Activated CD8-positive, alpha-beta memory T cell treated with anti-CD3 and anti-CD28 coated beads for 24 hours (primary cell): Measurements from ENCODE around the gene RFX8.

Experiments
- DNase-seq: peaks from one replicate; pipeline ENCODE4 v3.0.0-alpha.2; 2020

The RFX8 gene

DNA sequence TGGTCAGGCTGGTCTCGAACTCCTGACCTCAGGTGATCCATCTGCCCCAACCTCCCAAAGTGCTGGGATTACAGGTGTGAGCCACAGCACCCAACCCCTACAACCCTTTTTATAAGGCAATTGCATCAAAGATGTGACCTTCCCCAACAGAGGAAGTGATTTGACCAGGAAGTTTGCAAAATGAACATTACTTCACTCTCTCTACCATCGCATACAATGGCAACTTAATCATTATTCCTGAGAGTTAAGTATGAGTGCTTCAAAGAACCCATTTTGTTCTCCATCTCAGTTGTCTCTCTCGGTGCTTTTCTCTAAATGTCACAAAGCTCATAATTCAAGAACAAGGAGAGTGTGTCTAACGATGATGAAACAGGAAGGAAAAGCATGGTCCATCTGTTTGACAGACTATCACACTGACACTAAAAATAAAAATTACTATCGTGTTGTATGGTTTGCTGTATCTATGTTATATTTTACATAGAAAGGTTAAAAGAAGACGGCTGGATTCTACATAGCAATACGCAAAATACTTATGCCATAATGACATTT, 69.5 kb downstream of the RFX8 start:
- no peak for DNase-seq

DNA sequence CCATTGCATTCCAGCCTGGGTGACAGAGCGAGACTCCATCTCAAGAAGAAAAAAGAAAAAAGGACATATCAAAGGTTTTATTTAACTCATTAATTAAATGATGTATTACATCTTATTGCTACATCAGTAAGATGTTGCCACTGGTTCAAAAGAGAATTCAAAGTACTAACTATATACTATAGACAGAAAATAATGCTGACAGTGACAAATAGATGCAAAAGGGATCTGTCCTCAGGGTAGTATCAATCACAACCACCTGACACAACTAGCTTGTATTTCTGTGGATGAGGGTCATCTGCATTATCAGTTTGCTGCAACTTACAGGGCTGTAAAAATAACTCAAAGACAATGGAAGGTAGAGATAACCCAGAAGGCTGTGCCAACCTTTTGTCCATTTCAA, 71.2 kb downstream of the RFX8 start:
- no peak for DNase-seq

DNA sequence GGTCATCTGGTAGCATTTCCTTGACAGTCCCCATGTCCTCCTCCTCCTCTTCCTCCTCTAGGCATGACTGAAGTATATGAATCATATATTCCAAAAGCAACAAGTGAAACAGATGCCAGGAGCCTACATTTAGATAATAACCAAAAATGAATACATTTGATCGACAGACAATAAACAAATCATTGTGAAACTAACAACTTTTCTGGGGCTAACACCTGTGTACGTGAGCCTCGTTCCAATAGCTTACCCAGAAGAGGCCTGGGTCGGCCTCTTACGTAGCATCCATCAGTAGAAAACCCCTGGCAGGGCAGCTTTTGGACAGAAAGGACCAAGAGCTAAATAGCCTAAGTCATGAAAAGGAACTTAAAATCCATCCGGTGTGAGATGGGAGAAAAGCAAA, 72.3 kb downstream of the RFX8 start:
- no peak for DNase-seq

DNA sequence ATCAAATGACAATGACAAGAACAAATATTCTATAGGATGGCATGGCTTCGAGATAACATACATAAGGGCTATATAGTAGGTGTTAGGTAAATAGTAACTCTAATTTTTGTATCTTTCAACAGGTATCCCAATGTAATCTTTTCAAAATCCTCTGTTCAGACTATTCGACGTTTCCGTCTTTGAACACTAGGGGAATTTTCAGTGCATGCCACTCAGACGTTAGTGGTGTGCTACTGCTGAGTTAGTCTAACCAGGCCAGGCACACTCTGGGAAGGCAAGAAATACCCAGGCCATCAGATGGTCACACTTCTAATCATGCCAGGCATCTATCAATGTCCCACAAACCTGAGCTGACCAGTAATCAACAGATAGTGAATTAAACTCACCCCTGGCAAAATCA, 73.0 kb downstream of the RFX8 start:
- DNase-seq, result no peak

DNA sequence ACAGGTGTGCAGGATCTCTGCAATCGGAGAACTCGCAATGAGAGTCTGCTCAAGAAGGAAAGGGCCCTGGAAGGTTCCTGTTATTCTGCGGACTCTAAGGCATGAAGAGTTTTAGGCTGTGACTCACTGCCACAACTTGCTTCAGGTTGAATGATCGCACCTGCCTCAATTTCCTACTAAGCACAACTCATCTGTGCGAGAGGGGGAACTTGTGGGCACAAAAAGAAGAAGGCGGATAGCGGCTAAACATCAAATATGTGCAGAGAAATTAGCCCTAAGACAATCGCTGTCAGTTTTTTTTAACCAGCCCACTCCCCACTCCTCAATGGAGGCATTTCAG, 73.6 kb downstream of the RFX8 start:
- DNase-seq, result no peak

DNA sequence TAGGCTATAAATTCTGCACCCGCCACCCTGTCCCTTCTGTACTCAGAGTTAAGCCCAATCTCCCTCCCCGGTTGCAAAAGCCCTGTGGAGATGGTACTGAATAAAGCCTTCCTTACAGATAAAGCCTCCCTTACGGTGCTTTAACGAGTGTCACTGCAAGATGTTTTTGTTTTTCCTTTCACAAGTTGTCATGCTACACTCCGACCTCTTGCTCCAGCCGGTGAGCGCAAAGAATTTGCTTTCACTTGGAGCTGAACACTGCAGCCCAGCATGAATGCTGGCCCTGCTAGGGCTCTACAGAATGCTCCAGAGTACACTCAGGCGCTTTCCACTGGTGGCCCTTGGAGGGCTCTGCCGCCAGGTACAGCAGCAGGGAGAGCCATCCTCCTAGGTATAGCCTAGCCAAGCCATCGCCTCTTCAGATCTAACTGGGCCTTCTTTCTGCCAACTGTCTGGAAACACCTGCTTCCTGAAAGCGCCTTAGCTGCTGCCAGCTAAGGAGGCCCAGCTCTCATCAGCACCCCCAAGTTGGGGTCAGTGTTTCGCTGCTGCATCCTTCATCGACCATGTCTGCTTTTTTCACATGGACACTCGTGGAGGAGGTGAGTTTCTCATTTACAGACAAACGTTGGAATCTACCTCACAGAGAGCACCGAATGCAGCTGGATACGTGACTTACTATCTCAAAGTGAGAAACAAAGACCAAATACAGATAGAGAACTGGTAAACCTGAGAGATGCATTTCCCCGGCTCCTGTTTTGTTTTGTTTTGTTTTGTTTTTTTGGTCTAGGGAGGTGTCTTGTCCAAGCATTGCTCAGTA, 74.2 kb downstream of the RFX8 start:
- no peak for DNase-seq

DNA sequence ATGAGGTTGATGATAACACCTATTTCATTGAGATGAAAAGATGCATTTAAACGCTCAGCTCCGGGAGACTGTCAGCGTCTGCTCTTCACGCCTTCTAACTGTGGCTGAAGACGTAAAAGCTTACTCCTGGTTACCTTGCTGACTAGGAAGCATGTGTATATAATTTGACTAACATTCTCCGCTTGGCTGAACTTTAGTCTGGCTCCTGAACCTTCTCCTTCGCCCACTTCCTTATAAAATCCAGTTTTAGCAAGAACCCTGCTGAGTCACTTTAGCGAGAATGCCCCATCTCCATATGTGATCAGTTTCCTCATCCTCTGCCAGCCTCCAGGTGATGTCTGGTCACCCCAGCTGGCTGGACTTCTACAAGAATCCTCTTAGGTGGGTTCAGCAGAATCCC, 74.9 kb downstream of the RFX8 start:
- DNase-seq, result no peak

DNA sequence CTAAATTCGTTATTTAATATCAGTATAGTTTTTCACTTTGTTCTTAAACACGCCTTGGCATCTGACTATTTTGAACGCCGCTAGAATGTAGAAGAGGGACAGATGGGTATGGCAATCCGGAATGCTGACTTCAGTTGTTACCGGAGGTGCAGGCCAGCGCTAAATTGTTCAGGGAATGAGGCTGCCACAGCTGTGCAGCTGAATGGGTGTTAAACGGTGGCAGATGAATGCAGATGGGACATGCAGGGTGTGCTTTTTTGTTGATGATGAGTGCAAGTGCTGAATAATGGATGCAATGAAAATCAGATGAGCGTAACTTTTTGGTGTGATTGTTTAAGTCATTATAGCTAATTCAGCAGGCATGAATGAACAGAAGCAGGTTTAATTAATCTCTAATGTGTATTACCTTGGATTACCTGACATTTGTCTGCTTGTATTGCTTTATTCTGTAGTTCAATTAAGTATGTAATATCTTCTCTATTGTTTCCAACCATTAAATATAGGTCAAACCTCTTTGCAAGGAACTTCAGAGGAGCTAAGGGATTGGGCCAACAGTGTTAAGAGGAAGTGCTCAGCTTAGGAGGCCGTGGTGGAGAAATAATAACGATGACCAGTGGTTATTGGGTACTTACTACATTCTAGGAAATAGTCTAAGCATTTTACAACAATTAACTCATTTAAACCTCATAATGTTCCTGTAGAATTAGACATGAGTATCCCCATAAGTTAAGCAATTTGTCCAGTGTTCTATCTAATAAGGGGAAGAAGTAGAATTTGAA, 75.7 kb downstream of the RFX8 start:
- DNase-seq, result no peak

DNA sequence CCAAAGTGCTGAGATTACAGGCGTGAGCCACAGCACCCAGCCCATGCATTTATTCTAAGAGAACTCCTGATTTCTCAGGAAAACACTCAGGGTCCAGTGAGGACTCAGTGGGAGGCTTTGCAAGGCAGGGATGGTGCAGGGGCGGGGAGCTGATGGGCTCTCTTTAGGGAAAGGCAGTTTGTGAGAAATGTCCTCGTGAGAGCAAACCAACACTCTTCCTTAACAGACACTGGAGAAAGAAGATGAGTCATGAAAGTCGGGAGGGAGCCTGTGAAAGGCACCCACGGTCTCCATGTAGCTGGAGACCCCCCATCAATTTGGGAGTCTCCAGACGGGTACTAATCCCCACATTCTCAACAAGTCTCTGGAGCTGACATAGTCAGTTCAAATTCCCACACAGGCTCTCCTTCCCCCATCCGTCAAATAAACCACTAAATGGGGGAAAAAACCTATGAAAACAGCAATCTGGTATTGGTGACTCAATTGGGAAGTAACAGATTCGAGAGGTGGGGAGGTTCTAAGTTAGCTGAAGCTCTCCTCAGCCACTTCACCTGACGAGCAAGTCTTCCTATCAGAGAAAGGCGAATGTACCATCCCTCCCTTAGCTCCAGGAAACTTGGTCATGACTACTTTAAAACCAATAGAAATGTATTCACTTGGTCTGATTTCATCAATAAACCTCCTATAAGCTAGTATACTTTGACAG, 76.6 kb downstream of the RFX8 start:
- no peak for DNase-seq

DNA sequence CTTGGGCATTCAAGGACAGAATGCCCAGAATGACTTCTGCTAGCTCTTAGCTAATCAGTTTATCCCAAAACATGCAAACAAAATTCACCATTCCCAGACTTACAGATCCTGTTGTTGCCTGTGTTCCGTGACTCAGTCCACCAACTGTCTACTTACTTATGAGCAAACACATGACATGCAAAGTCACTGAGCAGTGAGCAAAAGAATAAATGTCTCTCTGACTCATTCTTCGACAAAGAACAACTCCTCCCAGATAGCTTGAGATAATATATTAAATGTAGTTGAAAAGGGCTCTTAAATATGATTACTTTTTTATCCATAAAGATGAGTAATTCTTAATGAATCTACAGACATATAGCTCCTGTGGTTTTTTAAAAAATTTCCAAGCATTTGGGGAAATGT, 78.6 kb downstream of the RFX8 start:
- DNase-seq, result no peak

DNA sequence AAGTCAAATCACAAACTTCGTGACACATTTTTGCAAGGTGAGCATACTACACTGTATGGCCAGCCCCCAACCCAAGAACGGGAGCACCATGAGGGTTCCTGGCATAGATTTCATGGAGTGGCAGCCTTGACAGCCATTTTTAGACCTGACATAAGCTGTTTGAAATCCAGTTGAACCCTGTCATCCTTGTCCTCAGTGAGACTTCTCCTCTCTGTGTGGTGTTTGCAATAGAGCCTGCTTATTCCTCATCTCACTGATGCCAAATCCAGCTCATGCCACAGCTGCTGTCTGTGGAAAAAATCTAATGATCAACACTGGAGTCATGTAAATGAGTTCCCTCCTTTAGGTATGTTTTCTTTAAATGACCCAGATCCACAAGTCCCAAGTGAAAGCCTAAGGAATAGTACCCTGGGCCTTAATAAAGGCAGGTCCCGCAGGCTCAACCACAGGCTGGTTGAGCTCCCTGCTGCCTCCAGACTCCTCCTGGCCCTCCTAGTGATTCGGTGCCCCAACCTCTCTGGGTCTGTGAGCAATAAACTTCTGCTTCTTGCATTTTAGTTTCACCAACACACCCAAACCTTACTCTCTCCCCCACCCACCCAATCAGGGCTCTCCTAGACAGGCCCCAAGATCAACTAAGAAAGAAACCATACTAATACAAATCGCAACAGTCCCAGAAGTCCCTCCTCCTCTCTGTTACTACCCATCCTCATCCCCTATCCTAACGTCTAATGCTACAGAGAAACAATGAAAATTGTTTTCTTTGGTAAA, 79.2 kb downstream of the RFX8 start:
- DNase-seq, result no peak

DNA sequence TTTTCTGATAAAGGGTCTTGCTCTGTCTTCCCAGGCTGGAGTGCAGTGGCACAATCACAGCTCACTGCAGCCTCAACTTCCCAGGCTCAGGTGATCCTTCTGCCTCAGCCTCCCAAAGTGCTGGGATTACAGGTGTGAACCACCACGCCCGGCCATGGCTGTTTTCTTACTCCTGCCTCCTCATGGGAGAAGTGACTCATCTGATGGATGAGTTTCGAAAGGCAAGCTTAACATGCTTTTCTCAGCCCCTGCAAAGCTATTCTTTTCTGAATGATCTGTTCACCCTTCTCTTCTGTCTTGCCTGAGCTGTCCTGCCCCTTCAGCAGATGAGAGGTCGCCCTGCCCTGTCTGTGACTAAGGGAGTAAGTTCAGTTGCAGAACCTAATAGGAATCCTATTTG, 86.7 kb downstream of the RFX8 start:
- DNase-seq, result peak; percentile 47

DNA sequence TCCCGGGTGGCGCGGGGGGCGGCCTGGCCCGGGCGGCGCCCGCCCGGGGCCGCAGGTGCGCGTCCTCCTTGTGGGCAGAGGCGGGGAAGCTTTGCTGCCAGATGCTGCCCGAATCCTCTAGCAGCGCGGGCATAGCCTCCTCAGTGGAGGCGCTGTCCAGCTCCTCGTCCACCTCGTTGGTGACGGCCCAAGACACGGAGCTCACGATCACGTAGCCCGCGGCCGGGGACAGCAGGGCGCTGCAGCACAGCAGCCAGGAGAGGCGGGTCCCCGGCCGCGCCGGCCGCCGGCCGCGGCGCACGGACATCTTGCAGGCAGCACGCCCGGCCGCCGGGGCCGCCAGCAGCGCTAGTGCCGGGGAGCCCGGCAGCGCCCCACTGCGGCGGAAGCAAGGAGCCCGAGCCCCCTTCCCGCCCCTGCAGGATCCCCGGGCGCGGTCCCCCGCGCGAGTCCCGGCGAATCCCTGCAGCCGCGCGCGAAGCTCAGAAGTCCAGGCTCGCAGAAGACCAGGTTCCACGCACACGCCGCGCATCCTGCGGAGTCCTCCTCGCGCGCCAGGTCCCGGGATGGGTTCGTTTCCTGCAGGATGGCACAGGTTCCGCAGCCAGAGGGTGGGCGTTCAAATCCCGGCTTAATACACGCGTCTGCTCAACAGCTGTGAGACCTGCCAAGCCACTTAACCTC, 87.6 kb downstream of the RFX8 start, which contains the start of gene CREG2:
Gene CREG2 (minus strand): TSS at position 353 of the 684 bp plus-strand sequence. CDS start 46 bp downstream, at position 307.
- DNase-seq, result peak; percentile 76

DNA sequence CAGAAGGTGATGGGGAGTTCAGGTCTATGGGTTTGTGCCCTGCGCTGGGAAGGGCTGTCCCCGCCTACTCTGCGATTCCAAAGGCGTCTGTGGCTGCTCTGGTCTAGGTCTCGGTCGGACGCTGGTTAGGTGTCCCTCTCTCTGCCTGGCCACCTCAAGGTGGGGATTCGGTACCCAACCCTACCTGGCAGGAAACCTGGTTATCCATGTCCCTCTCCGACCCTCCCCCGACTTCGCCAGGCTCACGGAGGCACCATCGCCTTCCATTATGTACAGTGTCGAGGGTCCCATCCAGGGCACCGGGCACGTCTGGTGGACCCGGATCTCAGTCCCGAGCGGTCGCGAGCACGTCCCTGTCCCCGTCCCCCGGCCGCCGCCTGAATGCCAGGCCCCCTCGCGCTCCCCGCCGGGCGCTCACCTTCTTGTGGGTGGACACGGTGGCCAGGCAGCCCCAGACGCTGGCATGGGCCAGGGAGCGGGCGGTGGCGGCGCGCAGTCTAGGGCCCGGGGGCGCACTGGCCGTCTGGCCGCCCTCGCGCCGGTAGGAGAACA, 88.2 kb downstream of the RFX8 start:
- DNase-seq, result peak; percentile 57

DNA sequence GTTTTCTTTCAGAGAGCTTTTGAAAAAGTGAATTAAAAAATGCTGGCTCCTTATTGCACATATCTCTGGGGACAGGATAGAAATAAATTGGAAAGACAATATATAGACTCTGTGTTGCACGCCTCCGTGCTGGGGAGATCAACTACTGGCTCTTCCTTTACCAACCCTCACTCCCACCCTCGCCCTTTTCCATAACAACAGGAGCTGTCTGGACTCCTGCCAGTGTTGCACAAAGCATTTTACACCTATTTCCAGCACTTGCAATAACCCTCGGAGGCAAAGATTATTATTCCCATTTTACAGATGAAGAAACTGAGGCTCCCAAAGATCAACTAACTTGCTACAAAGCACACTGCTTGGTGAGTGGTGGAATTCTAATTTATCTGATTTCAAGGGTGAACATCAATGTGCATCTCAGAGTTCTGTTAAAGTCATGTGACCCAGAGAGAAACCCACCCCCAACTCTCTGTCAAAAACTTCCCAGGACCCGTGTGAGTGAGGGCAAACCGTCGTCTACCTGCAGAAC, 91.8 kb downstream of the RFX8 start:
- DNase-seq, result no peak

DNA sequence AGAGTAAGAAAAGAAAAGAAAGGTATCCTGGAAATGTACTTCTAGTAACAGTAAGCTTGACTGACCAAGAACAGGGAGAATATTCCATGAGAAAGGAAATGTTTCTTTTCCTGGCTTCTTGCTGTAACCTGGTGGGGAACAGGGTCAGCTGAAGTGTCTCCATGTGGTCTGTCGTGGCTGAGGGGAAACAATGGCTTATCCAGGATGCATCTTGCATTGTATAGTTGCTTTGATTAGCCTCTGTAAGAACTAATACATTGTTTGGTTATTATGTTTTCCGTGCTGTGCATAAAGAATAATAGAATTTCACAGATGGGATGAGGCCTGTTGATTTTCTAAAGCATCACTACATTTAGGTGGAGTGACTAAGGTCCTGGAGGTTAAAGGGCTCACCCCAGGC, 92.5 kb downstream of the RFX8 start:
- no peak for DNase-seq

DNA sequence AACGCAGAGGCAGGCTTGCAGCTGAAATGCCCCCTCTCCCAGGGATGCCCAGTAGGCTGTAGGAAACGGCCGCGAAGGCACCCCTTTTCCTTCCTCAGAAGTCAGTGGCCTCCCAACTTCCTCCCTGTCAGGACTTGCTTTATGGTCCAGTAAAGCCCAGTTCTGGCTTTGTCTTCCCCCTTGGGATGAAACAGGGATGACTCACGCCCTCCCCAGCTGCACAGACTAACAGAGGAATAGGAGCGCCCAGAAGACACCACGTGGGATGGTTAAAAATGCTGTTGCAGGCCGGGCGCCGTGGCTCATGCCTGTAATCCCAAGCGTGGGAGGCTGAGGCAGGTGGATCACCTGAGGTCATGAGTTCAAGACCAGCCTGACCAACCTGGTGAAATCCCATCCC, 94.5 kb downstream of the RFX8 start:
- peak; percentile 21 for DNase-seq

DNA sequence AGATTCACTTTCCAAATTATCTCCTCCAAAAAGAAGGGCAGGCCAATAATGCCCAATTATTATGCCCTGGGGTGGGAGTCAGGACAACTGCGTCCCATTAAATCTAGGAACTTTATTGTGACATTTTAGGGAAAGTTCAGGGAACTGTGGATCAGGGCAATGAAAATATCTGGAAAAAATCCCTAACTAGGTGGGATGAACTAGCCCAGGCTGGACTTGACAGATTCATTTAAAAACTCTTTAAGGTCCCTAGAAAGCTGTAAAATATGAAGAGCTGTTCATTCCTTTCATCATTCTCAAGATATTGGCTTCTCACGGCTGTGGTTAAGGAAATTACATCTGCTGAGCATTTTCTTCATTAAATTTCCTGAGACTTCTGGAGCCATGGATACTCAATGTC, 95.8 kb downstream of the RFX8 start:
- no peak for DNase-seq

DNA sequence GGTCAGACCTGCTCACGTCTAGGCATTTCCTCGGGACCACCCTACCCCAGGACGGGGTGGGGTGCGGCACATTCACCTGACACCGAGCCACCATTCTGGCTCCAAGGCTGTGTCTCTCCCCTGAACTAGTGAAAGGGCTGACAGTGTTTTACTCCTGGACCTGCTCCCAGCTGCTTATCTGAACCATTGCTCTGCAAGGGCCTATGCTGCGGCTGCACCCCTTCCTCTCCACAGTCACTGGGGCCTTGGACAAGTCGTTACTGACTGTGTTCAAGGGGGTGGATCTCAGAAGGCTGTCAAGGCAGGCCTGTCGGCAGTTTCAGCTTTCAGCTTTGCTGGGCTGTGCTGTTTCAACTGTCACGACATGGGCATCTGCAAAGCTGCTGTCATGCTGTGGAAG, 99.3 kb downstream of the RFX8 start:
- DNase-seq, result no peak

DNA sequence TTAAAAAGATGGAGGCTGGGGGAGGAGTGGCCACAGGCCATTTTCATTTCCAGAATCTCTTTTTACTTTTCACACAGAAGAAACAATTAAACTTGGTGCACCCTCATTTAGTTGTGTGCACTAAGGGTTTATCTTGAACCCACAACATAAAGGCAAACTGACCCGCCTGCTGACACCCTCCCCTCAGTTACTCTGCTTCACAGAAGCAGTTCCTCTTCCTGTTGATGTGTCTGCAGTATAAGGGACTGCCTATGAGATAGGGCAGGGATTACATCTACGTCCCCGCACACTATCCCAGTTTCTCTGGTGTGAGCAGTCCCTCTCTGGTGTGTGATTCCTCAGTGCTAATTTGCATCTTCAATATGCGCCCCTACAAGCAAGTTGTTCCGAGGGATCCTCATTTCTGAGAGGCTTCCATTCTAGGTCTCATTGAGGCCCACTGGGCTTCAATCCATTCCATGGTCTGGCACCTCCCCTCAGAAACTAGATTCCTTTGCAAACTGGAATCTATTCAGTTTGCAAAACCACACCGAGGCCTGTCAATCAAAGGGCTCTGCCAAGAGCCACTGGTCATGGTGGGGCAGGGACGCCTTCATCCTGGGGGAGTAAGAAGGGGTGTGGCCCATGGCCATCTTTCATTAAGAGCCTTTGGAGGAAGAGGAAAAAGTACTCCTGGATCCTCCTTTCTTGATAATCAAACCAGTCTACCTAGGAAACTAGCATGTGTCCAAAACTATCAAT, 99.9 kb downstream of the RFX8 start:
- DNase-seq, result no peak

DNA sequence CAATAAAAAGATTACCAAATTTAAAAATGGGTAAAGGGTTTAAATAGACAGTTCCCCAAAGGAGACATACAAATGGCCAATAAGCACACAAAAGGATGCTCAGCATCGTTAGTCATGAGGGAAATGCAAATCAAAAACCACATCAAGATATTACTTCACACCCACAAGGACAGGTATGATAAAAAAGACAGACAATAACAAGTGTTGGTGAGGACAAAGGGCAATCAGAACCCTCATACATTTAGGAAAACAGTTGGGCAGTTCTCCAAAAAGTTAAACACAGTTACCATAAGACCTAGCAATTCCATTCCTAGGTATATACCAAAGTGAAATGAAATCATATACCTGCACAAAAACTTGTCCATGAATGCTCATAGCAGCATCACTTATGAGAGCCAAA, 102.1 kb downstream of the RFX8 start:
- no peak for DNase-seq
